ENCODE measurements around the gene SNAP25.

Gene SNAP25

DNA sequence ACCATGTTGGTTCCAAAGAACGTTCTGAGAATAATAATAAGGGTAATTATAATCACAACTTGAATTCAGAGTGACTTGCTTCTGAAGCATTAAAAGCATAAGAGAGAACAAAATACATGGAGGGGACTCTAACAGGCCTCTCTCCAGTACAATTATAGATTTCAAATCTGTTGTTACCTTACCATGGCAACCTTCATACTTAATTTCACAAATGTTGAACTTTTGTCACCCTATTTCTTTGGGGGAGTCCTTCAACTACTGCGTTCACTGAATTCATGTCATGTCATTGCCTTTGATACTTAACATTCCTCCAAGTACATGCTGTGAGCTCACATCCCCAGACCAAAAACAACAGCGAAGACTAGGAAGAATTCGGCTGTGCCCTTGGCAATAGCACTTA lies 111.4 kb downstream of the SNAP25 start:
- in situ Hi-C loops (cut with HindIII; ENCODE audit: low pct_ligation_motif_present, low sequenced_read_pairs) = no loop called here
- no peaks in the 10 kb centered on the region for H3K36me3 ChIP-seq (replicated peaks)
- no peak for DNase-seq
- H3K27me3 ChIP-seq (replicated peaks) = no peaks in the 10 kb centered on the region
- TF ChIP-seq, protein P1, sequence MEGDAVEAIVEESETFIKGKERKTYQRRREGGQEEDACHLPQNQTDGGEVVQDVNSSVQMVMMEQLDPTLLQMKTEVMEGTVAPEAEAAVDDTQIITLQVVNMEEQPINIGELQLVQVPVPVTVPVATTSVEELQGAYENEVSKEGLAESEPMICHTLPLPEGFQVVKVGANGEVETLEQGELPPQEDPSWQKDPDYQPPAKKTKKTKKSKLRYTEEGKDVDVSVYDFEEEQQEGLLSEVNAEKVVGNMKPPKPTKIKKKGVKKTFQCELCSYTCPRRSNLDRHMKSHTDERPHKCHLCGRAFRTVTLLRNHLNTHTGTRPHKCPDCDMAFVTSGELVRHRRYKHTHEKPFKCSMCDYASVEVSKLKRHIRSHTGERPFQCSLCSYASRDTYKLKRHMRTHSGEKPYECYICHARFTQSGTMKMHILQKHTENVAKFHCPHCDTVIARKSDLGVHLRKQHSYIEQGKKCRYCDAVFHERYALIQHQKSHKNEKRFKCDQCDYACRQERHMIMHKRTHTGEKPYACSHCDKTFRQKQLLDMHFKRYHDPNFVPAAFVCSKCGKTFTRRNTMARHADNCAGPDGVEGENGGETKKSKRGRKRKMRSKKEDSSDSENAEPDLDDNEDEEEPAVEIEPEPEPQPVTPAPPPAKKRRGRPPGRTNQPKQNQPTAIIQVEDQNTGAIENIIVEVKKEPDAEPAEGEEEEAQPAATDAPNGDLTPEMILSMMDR (IDR thresholded peaks at IDR 0.05; ENCODE audit: low read depth, low read length, missing control alignments) = no peak
- no peak overlapping the region for H3K27ac ChIP-seq
- no peak overlapping the region for H3K4me3 ChIP-seq (ENCODE audit: low read depth, low read length)

DNA sequence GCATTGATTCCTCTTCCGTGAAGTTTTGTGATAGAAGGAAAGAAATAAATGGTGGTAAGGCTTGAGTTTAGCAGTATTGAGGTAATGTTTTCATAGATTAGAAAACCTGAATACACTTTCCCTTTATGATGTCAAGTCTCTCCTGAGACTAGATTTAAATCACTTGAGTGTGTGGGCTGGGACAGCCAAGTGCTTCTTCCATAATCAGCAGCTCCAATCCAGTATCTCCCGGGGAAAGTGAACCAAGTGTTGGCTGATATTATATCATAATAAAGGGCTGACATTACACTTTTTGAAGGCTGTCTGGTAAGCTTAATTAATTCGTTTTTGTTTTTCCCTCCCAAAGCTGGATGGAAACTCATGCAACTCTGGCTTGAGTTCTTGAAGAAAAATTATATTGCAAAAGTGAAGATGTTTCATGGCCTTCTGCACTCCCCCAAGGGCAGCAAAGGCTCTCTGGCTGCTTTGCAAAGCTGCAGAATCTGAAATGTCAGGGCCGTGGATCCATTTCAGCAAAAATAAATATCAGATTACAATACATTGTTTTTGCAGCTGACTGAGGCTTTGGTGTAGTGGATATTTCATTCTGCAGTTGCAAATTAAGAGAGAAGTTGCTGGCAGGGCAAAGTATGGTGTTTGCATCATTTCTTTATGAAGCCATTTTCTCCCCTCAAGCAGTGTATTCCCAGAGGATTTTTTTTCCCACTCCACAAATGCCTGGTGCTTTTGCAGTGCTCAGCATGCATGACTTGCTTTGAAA lies 114.2 kb downstream of the SNAP25 start:
- in situ Hi-C loops (cut with HindIII; ENCODE audit: low pct_ligation_motif_present, low sequenced_read_pairs) = no loop called here
- Histone ChIP-seq H3K27me3 (replicated peaks) (no peaks in the 10 kb centered on the region), H3K4me3 (ENCODE audit: low read depth, low read length) (no peak overlapping the region), H3K27ac (no peak overlapping the region), H3K36me3 (replicated peaks) (no peaks in the 10 kb centered on the region)
- no peak for DNase-seq
- TF ChIP-seq, protein P1 (IDR thresholded peaks at IDR 0.05; ENCODE audit: low read depth, low read length, missing control alignments) = no peak

DNA sequence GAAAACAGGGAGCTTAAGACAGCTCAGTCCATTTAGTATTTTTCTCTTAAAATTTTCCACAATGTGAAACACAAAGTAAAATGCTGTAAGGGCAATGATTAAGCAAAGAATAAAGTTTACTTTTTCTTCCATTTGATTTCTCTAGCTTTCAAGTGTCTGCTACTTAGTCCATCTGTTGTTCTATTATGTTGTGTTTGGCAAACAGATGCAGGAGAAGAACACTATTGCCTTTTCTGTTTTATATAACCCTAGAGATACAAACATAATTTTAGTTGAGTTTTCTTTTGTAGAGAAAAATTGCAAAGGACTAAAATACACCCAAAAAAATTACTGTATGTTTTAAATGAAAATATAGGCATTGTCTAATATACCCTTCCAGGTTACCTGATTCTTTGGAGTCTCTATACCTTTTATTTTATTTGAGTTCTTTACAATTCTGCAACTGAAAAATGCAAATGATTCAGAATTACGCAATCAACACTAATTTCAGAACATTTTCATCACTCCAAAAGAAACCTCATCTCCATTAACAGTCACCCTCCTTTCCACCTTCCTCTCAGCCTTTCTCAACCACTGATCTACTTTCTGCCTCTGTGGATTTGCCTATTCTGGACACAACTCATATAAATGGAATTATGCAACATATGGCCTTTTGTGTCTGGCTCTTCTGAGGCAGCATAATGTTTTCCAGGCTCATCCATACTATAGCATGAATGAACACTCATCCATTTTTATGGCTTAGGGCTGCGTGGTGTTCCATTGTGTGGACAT lies 118.5 kb downstream of the SNAP25 start:
- Histone ChIP-seq H3K27ac (no peak overlapping the region), H3K4me3 (ENCODE audit: low read depth, low read length) (no peak overlapping the region), H3K27me3 (replicated peaks) (no peaks in the 10 kb centered on the region), H3K36me3 (replicated peaks) (no peaks in the 10 kb centered on the region)
- in situ Hi-C loops (cut with HindIII; ENCODE audit: low pct_ligation_motif_present, low sequenced_read_pairs) = no loop called here
- TF ChIP-seq, protein P1 (IDR thresholded peaks at IDR 0.05; ENCODE audit: low read depth, low read length, missing control alignments) = no peak
- no peak for DNase-seq

DNA sequence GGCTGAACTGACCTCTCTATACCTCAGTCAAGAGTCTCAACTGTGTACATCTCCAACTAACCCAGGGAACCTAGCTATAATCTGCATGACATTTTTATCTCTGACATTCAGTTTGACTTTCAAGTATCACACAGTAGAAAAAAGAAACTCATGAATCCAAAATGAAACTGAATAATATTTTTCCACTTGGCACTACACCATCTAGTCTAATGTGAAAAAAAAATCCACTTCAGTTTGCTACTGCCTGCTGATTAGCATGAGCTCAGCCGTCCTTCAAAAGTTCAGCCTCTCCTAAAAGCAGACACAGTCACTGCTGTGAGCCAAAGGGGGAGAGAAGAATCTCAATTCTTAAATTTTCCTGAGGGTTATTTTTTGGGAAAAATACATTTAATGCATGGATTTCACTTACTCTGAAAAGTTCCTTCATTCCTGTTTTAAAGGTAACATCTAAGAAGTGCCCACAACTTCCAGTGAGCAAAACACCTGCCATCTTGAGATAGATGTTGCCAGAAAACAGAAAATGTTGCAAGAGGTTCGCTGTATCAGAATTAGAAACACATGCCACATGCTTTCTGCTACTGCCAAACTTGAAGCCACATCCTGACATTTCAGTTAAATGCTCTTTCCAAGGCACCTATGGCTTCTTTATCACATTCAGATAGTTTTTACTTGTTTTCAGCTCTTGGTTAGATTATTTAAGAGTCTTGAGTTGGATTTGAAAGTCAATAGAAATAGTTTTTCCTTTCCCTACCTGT lies 120.0 kb downstream of the SNAP25 start:
- Histone ChIP-seq H3K27me3 (replicated peaks) (no peaks in the 10 kb centered on the region), H3K27ac (no peak overlapping the region), H3K4me3 (ENCODE audit: low read depth, low read length) (no peak overlapping the region), H3K36me3 (replicated peaks) (no peaks in the 10 kb centered on the region)
- in situ Hi-C loops (cut with HindIII; ENCODE audit: low pct_ligation_motif_present, low sequenced_read_pairs) = no loop called here
- TF ChIP-seq, protein P1 (IDR thresholded peaks at IDR 0.05; ENCODE audit: low read depth, low read length, missing control alignments) = no peak
- no peak for DNase-seq

DNA sequence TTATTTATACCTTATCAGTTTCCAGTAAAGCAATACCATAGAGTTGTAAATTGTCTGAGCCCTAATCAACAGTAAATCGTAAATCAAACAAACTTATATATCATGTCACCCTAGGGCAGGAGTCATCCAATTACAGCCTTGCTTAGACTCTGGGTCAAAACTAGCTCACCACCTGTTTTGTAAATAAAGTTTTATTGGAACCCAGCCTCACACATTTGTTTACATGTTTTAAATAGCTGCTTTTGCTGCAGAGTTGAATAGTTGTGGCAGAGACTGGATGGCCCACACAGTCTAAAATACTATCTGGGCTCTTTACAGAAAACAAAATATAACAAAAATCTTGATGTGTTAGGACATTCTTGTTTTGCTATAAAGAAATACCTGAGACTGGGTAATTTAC lies 121.0 kb downstream of the SNAP25 start:
- Histone ChIP-seq H3K27ac (no peak overlapping the region), H3K4me3 (ENCODE audit: low read depth, low read length) (no peak overlapping the region), H3K27me3 (replicated peaks) (no peaks in the 10 kb centered on the region), H3K36me3 (replicated peaks) (no peaks in the 10 kb centered on the region)
- TF ChIP-seq, protein P1 (IDR thresholded peaks at IDR 0.05; ENCODE audit: low read depth, low read length, missing control alignments) = no peak
- in situ Hi-C loops (cut with HindIII; ENCODE audit: low pct_ligation_motif_present, low sequenced_read_pairs) = no loop called here
- no peak for DNase-seq
